Measurements from ENCODE around the gene EGFR. TPM values are rescaled to one million over a fixed set of nuclear protein-coding genes. Genes with fewer than 3 reads are reported as not detected.

Gene EGFR
- polyA plus RNA-seq, 4 donors = 28.3 to 32.1 (median 31.0) TPM

GRCh38 chr7:55255496-55256445 is 237.0 kb downstream of the EGFR start:
- peak; percentile 57 to 70 (median 60) for DNase-seq (ENCODE audit: low read depth in 4 of 4, low spot score in 2 of 4)

- DNase-seq (ENCODE audit: low read depth in 4 of 4, low spot score in 2 of 4) = no peak
Observed at GRCh38 chr7:55258631-55259030, 239.8 kb downstream of the EGFR start.

- DNase-seq (ENCODE audit: low read depth in 4 of 4, low spot score in 2 of 4) = no peak
Observed at GRCh38 chr7:55260171-55260570, 241.4 kb downstream of the EGFR start.

GRCh38 chr7:55260676-55261385 is 242.0 kb downstream of the EGFR start:
- DNase-seq (ENCODE audit: low read depth in 4 of 4, low spot score in 2 of 4) = no peak
